Prostate gland (tissue), 2 donors: ENCODE data around the gene PML.

Experiments
- POLR2A ChIP-seq: fragments of 450-650 bp; IDR thresholded peaks from one replicate; pipeline ENCODE4 v1.6.1; 2016; ENCODE audit warnings: antibody characterized with exemption, mild to moderate bottlenecking
- TF ChIP-seq, protein P1 (sequence below), 4 experiments: fragments of 200-600 bp in 2 of 4; fragments of 450-650 bp in 2 of 4; sonication (generic) in 2 of 4; IDR thresholded peaks; 1 replicate in 3 of 4; 2 replicates in 1 of 4; pipeline ENCODE4 v1.5.1; 2016 to 2019; ENCODE audit warnings: antibody characterized with exemption in 4 of 4, mild to moderate bottlenecking in 2 of 4, moderate library complexity in 2 of 4

DNA sequence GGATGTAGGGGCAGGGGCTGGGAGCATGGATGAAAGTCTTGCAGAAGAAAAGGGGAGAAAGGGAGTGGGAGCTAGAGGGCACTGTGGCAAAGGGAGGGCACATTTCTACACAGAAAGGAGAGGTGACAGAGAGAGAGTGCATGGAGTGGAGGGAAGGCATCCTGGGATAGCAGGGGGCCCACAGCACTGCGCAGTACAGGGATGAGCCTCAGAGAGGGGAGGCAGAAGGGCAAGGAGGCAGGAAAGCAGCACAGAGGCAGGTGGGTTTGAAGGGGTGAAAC is 7.8 kb upstream of the PML start:
- TF ChIP-seq POLR2A: no peak
- TF ChIP-seq, protein P1, sequence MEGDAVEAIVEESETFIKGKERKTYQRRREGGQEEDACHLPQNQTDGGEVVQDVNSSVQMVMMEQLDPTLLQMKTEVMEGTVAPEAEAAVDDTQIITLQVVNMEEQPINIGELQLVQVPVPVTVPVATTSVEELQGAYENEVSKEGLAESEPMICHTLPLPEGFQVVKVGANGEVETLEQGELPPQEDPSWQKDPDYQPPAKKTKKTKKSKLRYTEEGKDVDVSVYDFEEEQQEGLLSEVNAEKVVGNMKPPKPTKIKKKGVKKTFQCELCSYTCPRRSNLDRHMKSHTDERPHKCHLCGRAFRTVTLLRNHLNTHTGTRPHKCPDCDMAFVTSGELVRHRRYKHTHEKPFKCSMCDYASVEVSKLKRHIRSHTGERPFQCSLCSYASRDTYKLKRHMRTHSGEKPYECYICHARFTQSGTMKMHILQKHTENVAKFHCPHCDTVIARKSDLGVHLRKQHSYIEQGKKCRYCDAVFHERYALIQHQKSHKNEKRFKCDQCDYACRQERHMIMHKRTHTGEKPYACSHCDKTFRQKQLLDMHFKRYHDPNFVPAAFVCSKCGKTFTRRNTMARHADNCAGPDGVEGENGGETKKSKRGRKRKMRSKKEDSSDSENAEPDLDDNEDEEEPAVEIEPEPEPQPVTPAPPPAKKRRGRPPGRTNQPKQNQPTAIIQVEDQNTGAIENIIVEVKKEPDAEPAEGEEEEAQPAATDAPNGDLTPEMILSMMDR (IDR thresholded peaks at IDR 0.05): no peak
